Lung (tissue), 12 donors: ENCODE results near the gene DPP3. TPM values are rescaled to one million over a fixed set of nuclear protein-coding genes. Genes with fewer than 3 reads are reported as not detected.

Source experiments
- ATAC-seq: fragments of 200-7000 bp; cut with Tn5 transposase; one replicate; pipeline ENCODE4 v1.9.1; 2020; ENCODE audit warnings: moderate number of reproducible peaks; ENCODE audit not compliant: insufficient read depth, low FRiP score
- DNase-seq, 3 donors: peaks; one replicate each; pipeline ENCODE4 v3.0.0-alpha.2; 2013 to 2017
- H3K27ac ChIP-seq, 2 donors: one replicate each; pipeline ENCODE4 v1.5.1; 2013; ENCODE audit warnings: mild to moderate bottlenecking in 2 of 2, moderate library complexity in 2 of 2, control low read depth in 1 of 2, inconsistent platforms in 1 of 2, low read depth in 1 of 2, low read length in 1 of 2
- H3K27me3 ChIP-seq, 3 donors: one replicate each; pipeline ENCODE4 v1.5.1; 2013; ENCODE audit warnings: low read length in 2 of 3; ENCODE audit not compliant: control insufficient read depth in 3 of 3, insufficient read depth in 3 of 3
- H3K36me3 ChIP-seq, 4 donors: one replicate each; pipeline ENCODE4 v1.5.1; 2013; ENCODE audit warnings: low read length in 4 of 4, mild to moderate bottlenecking in 1 of 4, moderate library complexity in 1 of 4; ENCODE audit not compliant: control insufficient read depth in 4 of 4, insufficient read depth in 4 of 4
- H3K4me1 ChIP-seq, 5 donors: one replicate each; pipeline ENCODE4 v1.5.1; 2013; ENCODE audit warnings: low read length in 5 of 5, mild to moderate bottlenecking in 2 of 5, moderate library complexity in 1 of 5; ENCODE audit not compliant: control insufficient read depth in 5 of 5, insufficient read depth in 5 of 5
- H3K4me3 ChIP-seq: one replicate; pipeline ENCODE4 v1.5.1; 2013; ENCODE audit warnings: mild to moderate bottlenecking, control low read depth, moderate library complexity
- H3K9ac ChIP-seq, 2 donors: one replicate each; pipeline ENCODE4 v1.5.1; 2013; ENCODE audit warnings: low read length in 2 of 2, control low read depth in 1 of 2; ENCODE audit not compliant: insufficient read depth in 1 of 2
- H3K9me3 ChIP-seq, 4 donors: one replicate each; pipeline ENCODE4 v1.5.1; 2013; ENCODE audit warnings: low read length in 3 of 4, mild to moderate bottlenecking in 1 of 4, moderate library complexity in 1 of 4; ENCODE audit not compliant: control insufficient read depth in 4 of 4, insufficient read depth in 3 of 4
- CTCF ChIP-seq: IDR thresholded peaks from 2 replicates; pipeline ENCODE4 v1.5.1; 2012; ENCODE audit warnings: mild to moderate bottlenecking; ENCODE audit errors: control extremely low read depth, extremely low read depth
- WGBS, 2 donors: extraction: QIAGEN DNeasy Blood & Tissue Kit; methylation state at CpG; one replicate each; pipeline ENCODE4 v1.1.7; 2013; 5-methylcytosine and 5-hydroxymethylcytosine counted together
- polyA plus RNA-seq, 2 donors: library from polyadenylated mRNA; stranded (reverse); fragments of 200-250 nt; gene quantifications; one replicate each; pipeline ENCODE4 v1.2.1, GENCODE V29; 2013
- total RNA-seq, 2 donors: library from RNA; depleted of rRNA in 1 of 2; stranded (reverse); fragments of >200 nt in 1 of 2; gene quantifications; one replicate each; pipeline ENCODE4 v1.2.1, GENCODE V29; 2014 to 2021
- donor health status: control.
- donor health status: control.
- donor health status: Bipolar disorder and iron deficiency.
- donor health status: healthy.
- donor health status: DM: yes; HTN: yes; CAD: no.

Gene DPP3
- total and polyA plus RNA-seq, 4 donors = 25.4 to 76.3 (median 44.7) TPM

- WGBS, 2 donors = 80 to 90% methylated on average over 4 of the region's 4 CpGs
- H3K9me3 ChIP-seq = peaks cover 0 to 3% (median 0%) of the 10 kb centered on the region in 4 donors
- ATAC-seq (no peak), DNase-seq (no peak)
- H3K4me1 ChIP-seq = no peaks in the 10 kb centered on the region
- H3K4me3 ChIP-seq = no peak overlapping the region
- peaks cover 0 to 5% (median 0%) of the 10 kb centered on the region in 3 donors for H3K27me3 ChIP-seq
- no peak overlapping the region for H3K27ac ChIP-seq
- H3K36me3 ChIP-seq = no peaks in the 10 kb centered on the region
- no peak for TF ChIP-seq CTCF
- no peak overlapping the region for H3K9ac ChIP-seq
These were observed 28.6 kb upstream of the DPP3 start for GRCh38 chr11:66451663-66452062.

GRCh38 chr11:66454247-66454646 is 26.0 kb upstream of the DPP3 start:
- H3K36me3 ChIP-seq = no peaks in the 10 kb centered on the region
- ATAC-seq = no peak
- H3K27me3 ChIP-seq = peaks cover 0 to 5% (median 0%) of the 10 kb centered on the region in 3 donors
- H3K9me3 ChIP-seq = peaks cover 0 to 3% (median 0%) of the 10 kb centered on the region in 4 donors
- WGBS, 2 donors = 21 to 36% methylated on average over 6 of the region's 6 CpGs
- H3K4me3 ChIP-seq = no peak overlapping the region
- no peak for DNase-seq
- no peak for TF ChIP-seq CTCF
- no peak overlapping the region for H3K9ac ChIP-seq
- no peak overlapping the region for H3K27ac ChIP-seq
- H3K4me1 ChIP-seq = no peaks in the 10 kb centered on the region

DNA sequence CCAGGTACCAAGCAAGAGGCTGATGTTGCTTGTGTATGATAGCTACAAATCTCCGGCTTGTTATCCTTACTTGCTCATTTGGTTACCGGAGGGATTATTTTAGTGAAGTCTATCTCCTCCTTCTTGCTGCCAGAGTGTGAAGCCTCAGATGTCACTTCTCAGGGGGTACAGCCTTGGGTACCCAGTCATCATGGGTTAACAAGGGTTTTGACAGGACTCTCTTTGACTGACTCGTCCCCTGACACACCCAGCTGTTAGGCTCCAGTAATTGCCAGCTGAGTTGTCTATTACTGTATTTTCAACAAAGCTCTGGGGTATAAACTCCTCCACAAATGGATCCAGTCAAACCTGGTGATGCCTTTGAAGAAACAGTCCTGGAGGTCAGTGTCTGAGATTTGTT is 25.4 kb upstream of the DPP3 start:
- Histone ChIP-seq H3K4me1 (no peaks in the 10 kb centered on the region), H3K4me3 (no peak overlapping the region), H3K9me3 (peaks cover 0 to 3% (median 0%) of the 10 kb centered on the region in 4 donors), H3K27me3 (peaks cover 0 to 5% (median 0%) of the 10 kb centered on the region in 3 donors), H3K27ac (no peak overlapping the region), H3K36me3 (no peaks in the 10 kb centered on the region), H3K9ac (no peak overlapping the region)
- no peak for DNase-seq
- ATAC-seq = no peak
- WGBS, 2 donors = 37 to 56% methylated on average over 3 of the region's 3 CpGs
- TF ChIP-seq CTCF = no peak

DNA sequence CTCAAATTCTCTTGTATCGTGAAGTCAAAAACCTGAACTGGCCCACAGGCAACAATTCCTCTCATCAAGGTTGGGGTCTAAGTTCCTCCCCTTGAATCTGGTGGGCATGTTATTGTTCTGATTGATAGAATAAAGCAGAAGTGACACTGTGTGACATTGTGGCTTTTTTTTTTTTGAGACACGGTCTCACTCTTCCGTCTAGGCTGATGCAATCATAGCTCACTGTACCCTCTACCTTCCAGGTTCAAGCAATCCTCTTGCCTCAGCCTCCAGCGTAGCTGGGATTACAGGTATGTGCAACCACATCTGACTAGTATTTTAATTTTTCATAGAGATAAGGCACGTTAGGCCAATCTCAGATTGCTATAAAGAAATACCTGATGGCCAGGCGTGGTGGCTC is 22.4 kb upstream of the DPP3 start:
- Histone ChIP-seq H3K4me3 (no peak overlapping the region), H3K9ac (no peak overlapping the region), H3K36me3 (no peaks in the 10 kb centered on the region), H3K9me3 (no peaks in the 10 kb centered on the region), H3K27me3 (peaks cover 0 to 5% (median 0%) of the 10 kb centered on the region in 3 donors), H3K27ac (no peak overlapping the region), H3K4me1 (no peaks in the 10 kb centered on the region)
- ATAC-seq (no peak), DNase-seq (no peak)
- no peak for TF ChIP-seq CTCF
- 58 to 71% methylated on average over 6 of the region's 6 CpGs for WGBS, 2 donors
